Ovary (tissue), 3 donors: ENCODE data around the gene GJA10.

ENCODE experiments used
- CTCF ChIP-seq, 3 donors: fragments of 450-650 bp in 2 of 3; fragments of 200-600 bp in 1 of 3; IDR thresholded peaks; one replicate each; pipeline versions ENCODE4 v1.5.1 to v1.8.0; 2016 to 2022; ENCODE audit warnings: antibody characterized with exemption in 3 of 3, mild to moderate bottlenecking in 1 of 3
- EP300 ChIP-seq: sonication (generic); formaldehyde crosslinking; IDR thresholded peaks from one replicate; pipeline ENCODE4 v1.6.1; 2017; ENCODE audit warnings: antibody characterized with exemption
- donor health status: DM: no; HTN: no; CAD: no.

GRCh38 chr6:89887452-89888137 lies 6.7 kb upstream of the GJA10 start:
- TF ChIP-seq CTCF (IDR thresholded peaks at IDR 0.05) (no peak), EP300 (no peak)
